Activated CD8-positive, alpha-beta memory T cell treated with anti-CD3 and anti-CD28 coated beads, Interleukin-2, amount 50 U/mL, for 24 hours (primary cell): ENCODE measurements around the gene SGK1.
"Not testable (repeated sequence)": the region's sequence is repeated elsewhere in the genome, so short reads cannot be mapped to it uniquely, and the experiment has no call there.

ENCODE experiments used
- DNase-seq: peaks from one replicate; pipeline ENCODE4 v3.0.0-alpha.2; 2020; ENCODE audit errors: extremely low read depth

Gene SGK1

DNA sequence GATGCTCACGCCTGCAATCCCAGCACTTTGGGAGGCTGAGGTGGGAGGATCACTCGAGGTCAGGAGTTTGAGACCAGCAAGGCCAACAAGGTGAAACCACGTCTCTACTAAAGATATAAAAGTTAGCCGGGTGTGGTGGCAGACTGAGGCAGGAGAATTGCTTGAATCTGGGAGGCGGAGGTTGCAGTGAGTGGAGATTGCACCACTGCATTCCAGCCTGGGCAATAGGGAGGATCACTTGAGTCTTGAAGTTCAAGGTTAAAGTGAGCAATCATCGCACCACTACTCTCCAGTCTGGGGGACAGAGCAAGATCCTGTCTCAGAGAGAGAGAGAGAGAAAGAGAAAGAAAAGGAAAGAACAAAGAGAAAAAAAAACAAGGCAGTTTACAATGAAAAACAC, 13.5 kb downstream of the SGK1 start:
- DNase-seq, result not testable (repeated sequence)

DNA sequence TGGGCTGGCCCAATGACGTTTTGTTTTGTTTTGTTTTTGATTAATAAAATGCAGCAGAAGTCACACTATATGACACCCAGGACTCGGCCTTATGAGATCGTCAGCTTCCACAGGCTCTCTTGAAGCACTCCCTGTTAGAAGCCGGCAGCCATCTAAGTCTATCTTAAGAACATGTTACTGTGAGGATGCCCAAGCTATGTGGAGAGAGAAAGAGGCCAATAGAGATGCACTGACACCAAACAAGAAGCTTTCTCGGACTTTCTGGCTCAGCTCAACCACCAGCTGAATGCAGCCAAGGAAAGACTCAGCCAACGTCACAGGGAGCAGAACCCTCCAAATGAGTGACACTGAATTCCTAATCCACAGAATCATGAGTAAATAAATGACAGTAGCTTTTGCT, 14.0 kb downstream of the SGK1 start:
- no peak for DNase-seq

DNA sequence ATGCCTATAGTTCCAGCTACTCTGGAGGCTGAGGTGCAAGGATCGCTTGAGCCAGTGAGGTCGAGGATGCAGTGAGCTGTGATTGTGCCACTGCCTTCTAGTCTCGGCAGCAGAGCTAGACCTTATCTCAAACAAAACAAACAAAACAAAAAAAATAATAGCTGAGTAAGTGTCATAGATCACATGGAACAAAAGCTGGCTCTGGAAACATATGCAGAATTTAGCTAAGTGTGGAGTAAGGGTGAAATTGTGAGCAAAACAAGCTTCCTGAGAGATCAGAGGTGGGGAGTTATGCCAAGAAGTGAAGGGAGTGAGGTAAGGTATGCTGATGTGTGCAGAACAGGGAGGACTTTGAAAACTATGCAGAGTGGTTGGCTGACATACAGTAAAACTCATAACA, 18.7 kb downstream of the SGK1 start:
- DNase-seq, result no peak

DNA sequence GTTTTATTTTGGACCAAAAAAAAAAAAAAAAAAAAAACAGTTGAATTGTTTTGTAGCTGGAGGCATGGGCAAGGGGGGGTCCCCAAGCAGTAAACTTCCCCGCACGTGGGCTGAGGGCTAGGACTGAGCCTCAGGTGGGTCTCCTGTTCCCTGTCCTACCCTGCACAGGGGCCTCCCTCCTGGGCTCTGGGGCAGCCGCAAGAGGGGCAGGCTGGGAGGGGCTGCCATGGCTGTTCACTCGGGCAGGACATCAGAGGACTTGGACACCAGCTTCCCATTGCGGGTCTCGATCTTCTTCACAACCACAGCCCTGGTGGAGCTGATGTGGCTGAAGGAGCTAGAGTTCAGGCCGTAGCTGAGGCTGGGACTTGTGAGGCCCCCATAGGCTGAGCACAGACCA, 21.1 kb downstream of the SGK1 start:
- no peak for DNase-seq

DNA sequence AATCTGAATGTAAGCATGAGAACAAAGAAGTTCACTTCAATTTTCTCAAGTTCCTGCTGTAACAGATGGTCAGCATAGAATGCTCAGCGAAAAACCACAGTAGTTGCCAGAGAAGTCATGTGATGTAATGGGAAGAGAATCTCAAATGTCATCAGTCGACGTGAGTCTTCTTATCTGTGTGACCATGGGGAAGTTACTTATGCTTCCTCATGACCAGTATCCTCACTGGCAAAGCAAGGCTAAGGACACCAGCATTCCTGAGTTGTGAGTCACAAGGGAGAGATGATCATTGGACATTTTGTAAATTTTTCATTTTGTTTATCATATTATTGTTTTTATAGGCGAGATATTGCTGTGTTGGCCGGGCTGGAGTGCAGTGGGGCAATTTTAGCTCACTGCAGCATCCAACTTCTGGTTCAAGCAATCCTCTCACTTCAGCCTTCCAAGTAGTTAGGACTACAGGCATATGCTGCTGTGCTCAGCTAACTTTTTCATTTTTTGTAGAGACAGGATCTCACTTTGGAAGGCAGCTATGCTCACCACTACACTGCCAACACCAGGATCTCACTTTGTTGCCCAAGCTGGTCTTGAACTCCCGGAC, 21.9 kb downstream of the SGK1 start:
- DNase-seq, result no peak

DNA sequence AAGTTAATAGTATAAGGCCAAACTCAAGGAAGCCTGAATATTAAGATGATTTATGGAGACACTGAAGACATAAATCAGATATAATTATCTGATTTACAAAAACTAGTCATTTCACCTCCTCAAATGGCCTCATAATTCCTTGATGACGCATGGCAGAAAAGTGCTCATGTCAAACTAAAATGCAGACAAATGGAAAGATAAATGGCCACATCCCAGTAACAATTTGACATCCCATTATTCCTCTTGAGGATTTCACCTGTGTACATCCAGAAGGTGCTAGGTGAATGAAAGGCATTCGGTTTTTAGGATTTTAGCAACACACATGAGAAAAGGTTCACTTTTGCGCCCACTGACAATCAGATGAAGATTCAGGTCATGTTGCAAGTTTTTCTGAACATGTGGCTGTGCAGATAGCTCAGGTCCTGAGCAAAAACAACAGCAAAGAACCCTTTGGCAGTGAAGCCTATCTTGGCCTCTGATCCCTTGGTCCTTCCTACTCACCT, 24.2 kb downstream of the SGK1 start:
- DNase-seq, result no peak

DNA sequence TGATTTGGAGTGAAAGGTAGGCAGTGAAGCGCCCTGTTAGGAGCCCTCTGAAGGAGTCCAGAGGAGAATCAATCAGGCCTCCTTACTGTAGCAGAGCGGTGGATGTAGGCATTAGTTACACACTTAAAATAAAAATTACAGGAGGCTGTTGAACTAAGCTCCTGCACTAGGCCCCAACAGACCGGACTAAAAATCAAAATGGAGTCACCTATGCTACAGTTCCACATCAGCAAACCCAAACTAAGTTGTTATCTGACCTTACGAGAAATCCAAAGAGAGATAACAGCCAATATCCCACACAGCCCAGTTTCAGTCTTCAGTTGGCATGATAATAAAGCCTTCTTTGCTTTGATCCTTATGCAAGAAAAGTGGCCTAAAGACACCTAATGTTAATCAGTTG, 26.8 kb downstream of the SGK1 start:
- DNase-seq, result no peak

DNA sequence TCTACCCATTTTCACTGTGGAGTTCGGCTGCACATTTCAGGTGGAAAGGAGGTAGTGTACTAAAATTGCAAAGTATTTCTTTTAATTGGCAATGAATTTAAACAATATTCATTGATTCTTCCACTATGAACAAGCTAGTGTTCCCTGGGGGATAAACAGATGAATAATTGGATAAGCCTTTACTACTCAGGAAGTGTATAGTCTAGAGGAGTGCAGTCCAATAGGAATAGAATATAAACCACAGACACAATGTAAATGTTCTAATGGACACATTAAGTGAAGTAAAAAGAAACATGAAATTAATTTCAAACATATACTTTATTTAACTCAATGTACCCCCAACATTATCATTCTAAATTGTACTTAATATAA, 28.7 kb downstream of the SGK1 start:
- no peak for DNase-seq

DNA sequence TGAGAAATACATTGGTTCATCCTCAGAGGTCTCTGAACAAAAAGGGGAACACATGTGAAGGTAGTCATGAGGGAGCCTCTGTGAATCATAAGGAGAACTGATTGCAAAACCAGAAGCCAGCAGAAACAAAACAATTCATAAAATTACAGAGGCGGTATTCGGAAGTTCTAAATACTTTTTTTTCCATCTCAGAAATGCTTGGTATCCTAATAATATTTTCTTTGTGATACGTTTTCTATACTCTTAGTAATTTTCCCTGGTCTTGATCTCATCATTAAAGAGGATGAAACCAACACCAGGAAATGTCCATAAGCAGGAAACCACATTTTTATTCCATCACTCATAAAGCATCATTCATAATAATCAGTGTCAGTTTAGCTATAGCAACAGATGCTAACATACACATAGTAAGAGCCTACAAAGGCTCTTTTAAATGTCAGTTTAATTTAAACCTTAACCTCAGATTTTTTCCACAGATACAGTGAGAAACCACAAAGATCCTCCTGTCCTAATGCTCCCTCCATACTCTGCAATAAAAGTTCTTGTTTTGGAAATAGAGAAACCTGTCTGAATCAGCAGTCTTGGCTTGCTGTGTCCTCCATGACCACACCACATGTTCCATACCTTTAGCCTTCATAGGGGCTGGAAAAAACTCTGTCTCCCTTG, 29.2 kb downstream of the SGK1 start:
- DNase-seq, result no peak

DNA sequence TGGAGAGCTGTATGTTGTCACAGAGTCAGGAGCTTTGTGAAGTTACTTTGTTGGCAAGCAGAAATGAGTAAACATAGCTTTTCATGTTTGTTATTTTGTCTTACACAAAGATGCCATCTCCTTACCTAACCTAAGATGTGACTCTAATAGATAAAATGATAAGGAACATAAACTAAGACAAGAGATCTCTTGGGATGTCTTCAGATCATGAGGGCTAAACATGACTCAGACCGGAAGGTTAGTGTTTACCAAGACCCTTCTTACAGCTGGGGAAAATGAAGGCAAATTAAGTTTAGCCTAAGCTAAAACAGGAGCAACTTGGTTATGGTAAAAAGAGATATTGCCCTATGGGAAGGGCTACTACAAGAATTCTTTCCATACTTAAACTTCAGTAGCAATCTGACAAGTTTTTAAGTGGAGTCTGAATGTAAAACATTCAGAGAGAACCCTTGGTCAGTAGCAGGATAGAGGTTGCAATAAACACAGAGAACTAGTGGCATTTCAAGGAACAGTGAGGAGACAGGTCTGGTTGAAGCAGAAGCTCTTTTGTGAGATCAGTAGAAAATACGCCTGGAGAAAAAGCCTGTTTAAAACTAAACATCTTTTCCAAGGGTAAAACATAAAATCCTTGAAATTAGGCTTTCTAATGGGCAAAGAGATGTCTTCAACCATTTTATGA, 29.9 kb downstream of the SGK1 start:
- DNase-seq, result no peak

DNA sequence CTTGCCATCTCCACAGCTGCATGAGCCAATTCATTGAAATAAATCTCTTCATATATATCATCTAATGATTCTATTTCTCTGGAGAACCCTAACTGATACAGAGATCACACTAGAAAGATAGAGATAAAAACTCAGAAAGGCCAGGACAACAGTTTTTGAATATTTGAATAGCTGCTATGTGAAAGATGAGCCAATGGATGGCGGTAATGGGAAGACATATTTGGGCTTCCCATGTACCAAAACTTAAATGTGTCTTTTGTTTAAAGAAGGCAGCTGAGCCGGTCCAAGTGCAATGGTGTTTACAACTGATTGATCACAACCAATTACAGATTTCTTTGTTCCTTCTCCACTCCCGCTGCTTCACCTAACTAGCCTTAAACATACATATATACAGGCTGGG, 35.1 kb downstream of the SGK1 start:
- DNase-seq, result no peak

DNA sequence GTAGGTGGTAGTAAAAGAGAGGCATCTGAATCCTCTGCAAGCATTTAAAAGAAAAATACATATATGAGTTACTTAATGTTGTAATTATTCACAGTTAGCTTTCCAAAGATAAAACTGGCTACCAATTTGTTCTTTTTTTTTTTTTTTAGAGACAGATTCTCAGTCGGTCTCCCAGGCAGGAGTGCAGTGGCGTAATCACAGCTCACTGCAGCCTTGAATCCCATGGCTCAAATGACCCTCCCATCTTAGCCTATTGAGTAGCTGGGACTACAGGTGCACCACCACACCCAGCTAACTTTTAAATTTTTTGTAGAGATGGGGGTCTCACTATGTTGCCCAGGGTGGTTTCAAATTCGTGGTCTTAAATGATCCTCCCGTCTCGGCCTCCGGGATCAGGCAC, 36.5 kb downstream of the SGK1 start:
- no peak for DNase-seq

DNA sequence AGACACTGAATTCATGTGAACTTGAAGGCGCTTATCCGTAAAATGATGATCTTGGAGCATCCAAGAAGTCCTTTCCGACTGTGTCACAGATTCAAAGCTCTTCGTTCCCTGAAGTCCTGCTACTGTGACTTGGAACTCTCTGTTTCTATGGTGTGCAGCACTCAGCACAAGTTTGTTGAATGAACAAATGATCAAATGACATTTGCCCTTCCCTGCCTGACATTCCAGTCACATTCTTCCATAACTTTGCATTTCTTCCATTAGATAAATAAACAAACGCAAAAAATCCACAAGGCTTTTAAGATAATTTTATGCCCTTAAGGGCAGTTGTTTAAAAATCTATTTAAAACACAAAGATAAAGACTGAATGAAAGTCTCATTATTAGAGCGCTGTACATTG, 39.9 kb downstream of the SGK1 start:
- no peak for DNase-seq

DNA sequence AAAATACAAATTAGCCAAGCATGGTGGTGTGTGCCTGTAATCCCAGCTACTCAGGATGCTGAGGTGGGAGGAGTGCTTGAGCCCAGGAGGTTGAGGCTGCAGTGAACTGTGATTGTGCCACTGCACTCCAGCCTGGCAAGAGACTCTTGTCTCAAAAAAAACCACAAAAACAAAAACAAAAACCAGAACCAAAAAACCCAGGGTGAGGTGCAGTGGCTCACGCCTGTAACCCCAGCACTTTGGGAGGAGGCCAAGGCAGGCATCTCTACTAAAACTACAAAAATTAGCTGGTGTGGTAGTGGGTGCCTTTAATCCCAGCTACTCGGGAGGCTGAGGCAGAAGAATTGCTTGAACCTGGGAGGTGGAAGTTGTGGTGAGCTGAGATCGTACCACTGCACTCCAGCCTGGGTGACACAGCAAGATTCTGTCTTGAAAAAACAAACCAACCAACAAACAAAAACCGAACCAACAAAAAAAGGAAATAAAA, 41.0 kb downstream of the SGK1 start:
- DNase-seq, result not testable (repeated sequence)

DNA sequence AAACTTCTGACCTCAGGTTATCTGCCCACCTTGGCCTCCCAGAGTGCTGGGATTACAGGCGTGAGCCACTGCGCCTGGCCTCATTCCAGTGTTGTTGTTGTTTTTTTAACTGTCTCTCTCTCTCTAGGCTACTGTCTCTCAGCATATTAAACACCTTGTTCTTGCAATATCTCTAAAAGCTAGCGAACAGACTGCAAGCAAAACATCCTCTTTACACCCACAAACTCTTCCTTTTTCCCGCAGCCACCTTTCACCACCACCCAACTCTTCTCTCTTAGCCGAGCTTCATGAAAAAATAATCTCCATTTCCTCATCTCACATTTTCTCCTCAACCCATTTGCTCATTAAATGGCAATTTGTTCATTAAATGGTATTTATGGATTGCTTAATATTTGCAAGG, 45.5 kb downstream of the SGK1 start:
- no peak for DNase-seq

DNA sequence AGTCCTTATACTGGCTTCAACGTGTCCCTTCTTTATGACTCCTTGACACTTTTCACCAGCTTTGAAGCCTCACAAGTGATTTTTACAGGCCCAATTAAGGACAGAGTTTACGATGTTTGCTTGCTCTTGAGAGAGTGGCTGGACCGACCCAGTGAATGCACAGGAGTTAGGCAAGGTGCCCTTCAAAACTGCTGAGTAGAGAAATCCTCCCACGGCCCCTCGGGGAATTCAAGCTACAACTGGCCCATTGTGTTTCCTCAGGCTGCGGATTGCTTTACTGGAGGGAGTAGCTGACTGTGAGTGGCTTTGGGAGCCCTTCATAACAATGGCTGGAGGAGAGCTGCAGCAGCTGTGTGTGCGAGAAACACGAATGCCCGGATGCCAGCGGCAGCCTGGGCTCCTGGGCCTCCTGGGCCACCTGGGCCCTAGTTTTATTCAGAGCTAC, 50.0 kb downstream of the SGK1 start:
- no peak for DNase-seq

DNA sequence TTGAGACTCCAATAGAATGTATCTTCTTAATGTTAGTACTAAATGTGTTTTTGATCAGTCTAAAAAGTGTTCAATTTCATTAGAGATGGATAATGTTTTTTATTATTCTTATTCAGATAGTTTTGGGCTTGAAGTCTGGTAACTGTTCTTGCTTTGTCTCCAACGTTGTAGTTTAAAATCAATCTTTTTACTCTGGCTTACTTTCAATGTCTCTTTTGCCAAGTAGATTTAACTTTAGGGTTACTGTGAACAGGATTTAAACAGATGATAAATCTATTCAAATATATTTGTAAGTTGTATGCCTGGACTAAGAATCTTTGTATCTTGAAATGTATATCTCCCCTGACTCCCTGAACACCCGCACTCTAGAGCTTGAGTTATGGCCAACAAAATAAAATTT, 51.1 kb downstream of the SGK1 start:
- DNase-seq, result no peak

DNA sequence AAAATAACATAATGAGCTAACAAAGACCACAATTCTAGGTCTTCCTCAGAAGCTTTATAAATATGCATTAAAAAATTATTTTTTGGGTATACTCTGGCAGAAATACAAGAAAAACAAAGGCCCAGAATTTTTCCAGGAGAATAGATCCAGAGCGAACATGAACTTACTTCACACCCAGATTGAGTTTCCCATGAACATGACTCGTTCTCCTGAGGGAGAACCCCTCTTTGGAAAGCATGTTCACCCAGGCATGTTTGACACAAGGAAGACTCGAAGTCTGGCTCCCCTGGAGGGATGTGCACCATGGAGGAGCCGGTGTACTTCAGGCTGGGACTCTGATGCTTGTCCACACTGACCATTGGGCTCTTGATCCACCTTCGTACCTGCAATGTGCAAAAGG, 56.1 kb downstream of the SGK1 start:
- DNase-seq, result no peak

DNA sequence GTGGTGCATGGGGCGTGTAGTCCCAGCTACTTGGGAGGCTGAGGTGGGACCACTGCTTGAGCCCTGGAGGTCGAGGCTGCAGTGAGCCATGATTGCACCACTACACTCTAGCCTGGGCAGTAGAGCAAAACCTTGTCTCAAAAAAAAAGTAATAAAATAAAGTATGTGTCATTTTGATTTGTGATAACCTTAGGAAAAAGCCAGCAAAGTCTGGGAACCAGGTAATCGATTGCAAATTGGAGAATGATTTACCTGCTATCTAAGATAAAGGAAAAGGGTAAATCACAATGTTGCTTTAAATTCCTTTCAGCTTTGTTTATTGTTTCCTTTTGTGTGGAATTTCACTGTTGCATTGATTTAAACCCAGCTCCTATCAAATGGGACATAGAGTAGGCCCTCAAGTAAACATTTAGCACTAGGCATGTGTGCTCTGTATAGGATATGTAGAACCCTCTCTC, 59.0 kb downstream of the SGK1 start:
- no peak for DNase-seq

DNA sequence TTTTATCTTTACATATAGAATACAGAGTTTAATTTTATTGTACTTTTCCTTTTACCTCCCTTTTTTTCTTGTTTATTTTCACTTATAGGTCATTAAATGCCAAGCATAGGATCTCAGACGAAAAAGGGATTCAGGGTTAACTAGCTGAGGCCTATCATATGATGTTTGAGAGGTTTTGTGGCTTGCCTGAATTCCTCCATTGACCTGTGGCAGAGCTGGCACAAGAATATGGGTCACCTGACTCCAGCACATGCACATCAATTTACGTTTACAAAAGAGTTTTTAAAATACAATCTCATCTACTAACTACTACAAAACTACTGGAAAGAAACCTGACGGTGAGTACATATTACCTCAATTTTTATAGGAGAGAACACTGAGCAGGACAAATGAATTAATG, 60.4 kb downstream of the SGK1 start:
- DNase-seq, result no peak

DNA sequence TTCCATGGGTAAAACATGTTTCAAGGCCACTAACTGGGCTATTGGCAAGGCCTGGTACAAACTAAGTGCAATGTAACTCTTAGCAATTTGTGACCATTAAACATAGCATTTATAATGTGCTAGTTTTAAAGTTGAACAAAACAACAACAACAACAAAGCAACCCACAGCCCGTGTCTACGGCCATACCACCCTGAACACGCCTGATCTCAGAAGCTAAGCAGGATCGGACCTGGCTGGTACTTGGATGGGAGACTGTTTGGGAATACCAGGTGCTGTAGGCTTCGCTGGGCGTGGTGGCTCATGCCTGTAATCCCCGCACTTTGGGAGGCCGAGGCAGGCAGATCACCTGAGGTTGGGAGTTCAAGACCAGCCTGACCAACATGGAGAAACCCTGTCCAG, 61.0 kb downstream of the SGK1 start:
- DNase-seq, result no peak

DNA sequence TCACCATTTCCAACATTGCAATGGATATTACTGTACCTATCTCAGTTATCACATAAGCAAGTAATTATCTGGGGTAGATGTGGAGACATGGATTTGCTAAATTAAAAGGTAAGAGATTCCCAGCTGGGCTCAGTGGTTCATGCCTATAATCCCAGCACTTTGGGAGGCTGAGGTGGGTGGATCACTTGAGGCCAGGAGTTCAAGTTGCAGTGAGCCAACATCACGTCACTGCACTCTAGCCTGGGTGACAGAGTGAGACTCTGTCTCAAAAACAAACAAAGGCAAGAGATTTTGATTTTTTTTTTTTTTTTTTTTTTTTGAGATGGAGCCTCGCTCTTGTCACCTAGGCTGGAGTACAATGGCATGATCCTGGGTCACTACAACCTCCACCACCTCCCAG, 62.6 kb downstream of the SGK1 start:
- DNase-seq, result not testable (repeated sequence)

DNA sequence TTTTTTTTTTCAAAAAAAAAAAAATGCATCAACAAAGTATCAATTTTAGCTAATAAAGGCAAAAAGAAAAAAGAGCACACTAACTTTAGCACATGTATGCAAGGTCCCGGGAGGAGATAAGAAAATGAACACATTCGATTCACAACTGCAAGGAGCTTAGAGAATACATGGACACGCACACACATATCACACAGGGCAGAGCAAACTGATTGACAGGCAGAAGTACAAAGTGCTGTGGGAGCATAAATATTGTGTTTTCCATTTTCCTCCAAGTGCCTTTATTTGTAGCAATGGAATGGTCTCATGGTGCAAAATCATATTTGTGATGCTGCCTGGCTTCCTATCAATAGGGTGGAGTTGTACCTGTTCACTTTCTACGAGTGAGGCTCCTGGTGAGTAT, 63.8 kb downstream of the SGK1 start:
- no peak for DNase-seq
